Effector memory CD4-positive, alpha-beta T cell (primary cell): Measurements from ENCODE around the gene KCNIP4.

ENCODE experiments used
- DNase-seq, 3 donors: peaks; one replicate each; pipeline ENCODE4 v3.0.0-alpha.2; 2020
- H3K27ac ChIP-seq: 2 replicates; pipeline ENCODE4 v1.7.0; 2013; ENCODE audit warnings: mild to moderate bottlenecking, low read length, moderate library complexity; ENCODE audit not compliant: insufficient read depth, poor library complexity, severe bottlenecking
- H3K27me3 ChIP-seq: replicated peaks from 2 replicates; pipeline ENCODE4 v1.7.0; 2013; ENCODE audit warnings: mild to moderate bottlenecking, low read length; ENCODE audit not compliant: insufficient read depth, control insufficient read depth, poor library complexity, severe bottlenecking
- H3K36me3 ChIP-seq: 2 replicates; pipeline ENCODE4 v1.7.0; 2013; ENCODE audit warnings: mild to moderate bottlenecking, low read length, moderate library complexity; ENCODE audit not compliant: control insufficient read depth, insufficient read depth
- H3K4me1 ChIP-seq: 2 replicates; pipeline ENCODE4 v1.7.0; 2013; ENCODE audit warnings: low read length, mild to moderate bottlenecking; ENCODE audit not compliant: control insufficient read depth, insufficient read depth, poor library complexity, severe bottlenecking
- H3K4me3 ChIP-seq: 2 replicates; pipeline ENCODE4 v1.7.0; 2013; ENCODE audit warnings: low read length, low read depth, mild to moderate bottlenecking; ENCODE audit not compliant: insufficient read depth, poor library complexity, severe bottlenecking
- H3K9me3 ChIP-seq: 2 replicates; pipeline ENCODE4 v1.7.0; 2013; ENCODE audit warnings: mild to moderate bottlenecking, low read length, moderate library complexity; ENCODE audit not compliant: control insufficient read depth

KCNIP4 gene

DNA sequence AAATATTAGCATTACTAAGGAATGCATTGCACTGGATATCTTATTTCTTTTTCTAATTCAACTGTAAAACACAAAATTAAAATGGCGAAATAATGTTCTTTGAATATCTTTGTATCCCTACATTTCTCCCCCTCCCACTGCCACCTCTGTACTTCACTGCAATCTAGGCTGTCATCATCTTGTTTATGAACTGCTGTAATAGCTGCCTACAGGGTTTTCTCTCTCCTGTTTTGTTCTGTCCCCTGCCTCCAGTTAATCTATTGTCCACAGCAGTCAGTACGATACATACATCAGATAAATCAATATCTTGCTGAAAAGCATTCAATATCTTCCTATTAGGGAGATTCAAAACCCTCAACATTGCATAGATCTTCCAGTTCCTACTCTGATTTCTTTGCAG lies 528.4 kb downstream of the KCNIP4 start:
- no peaks in the 10 kb centered on the region for H3K27me3 ChIP-seq
- no peaks in the 10 kb centered on the region for H3K36me3 ChIP-seq
- H3K9me3 ChIP-seq: no peaks in the 10 kb centered on the region
- no peak overlapping the region for H3K27ac ChIP-seq
- H3K4me3 ChIP-seq: no peak overlapping the region
- no peaks in the 10 kb centered on the region for H3K4me1 ChIP-seq
- no peak for DNase-seq

DNA sequence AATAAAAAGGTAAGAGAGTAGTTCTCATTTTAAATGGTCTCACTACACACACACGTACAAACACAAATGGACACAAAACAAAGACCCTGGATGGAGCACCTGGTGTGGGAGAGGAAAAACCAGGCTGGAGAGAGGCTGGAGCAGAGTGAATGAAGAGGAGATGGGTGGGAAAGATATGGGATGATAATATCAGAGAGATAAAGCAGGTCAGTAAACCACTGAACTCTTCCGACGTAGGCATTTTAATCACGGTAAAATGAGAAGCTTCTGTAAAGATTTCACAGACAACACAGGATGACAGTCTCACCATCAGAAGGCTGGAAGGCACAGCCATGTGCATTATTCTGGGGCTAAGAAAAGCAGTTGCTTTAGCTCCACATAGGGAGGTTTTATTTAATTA lies 532.8 kb downstream of the KCNIP4 start:
- H3K27ac ChIP-seq: no peak overlapping the region
- no peaks in the 10 kb centered on the region for H3K36me3 ChIP-seq
- H3K9me3 ChIP-seq: no peaks in the 10 kb centered on the region
- no peak for DNase-seq
- H3K4me3 ChIP-seq: no peak overlapping the region
- no peaks in the 10 kb centered on the region for H3K27me3 ChIP-seq
- H3K4me1 ChIP-seq: no peaks in the 10 kb centered on the region

DNA sequence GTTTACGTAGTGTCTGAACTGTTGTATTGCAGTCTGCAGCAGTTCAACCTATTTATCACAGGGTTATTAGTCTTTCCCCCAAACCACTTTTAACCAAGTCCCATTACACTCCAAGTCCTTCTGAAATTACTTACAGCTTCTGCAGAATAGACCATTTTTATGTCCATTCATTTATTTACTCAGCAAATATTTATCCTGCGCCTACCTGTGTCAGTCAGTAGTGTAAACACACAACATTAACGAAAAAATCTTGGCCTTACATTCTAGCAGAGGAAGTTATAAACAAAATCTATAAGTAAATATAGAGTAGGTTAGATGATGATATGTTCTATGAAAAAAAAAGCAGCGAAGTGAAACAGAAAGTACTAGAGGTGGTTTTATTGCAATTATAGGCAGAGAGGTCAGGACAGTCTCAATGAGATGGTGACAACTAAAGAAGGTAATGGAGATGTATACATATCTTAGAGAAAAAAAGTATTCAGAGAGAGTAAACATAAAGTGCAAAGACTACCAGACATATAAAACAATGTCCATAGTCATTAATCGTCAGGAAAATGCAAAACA lies 534.7 kb downstream of the KCNIP4 start:
- Histone ChIP-seq H3K4me1 (no peaks in the 10 kb centered on the region), H3K27me3 (no peaks in the 10 kb centered on the region), H3K27ac (no peak overlapping the region), H3K4me3 (no peak overlapping the region), H3K9me3 (no peaks in the 10 kb centered on the region), H3K36me3 (no peaks in the 10 kb centered on the region)
- no peak for DNase-seq

DNA sequence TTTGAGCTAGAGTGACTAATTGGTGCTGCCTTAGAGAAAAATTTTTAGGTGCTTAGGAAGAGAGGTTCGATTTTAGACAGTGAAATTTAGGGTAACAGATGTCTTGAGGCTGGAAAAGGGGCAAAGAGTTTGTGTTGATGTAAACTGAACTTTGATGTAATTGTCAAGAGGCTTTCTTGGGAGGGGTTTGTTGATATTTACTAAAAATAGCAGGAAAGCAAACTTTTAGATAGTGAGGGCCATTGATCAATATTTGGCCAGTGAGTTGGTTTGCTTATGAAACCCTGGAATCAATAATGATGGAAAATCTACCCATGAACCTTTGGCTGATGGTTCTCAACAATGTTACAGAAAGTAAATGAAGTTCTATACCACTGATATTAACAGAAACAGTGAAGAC lies 537.5 kb downstream of the KCNIP4 start:
- Histone ChIP-seq H3K4me1 (no peaks in the 10 kb centered on the region), H3K9me3 (no peaks in the 10 kb centered on the region), H3K4me3 (no peak overlapping the region), H3K27me3 (no peaks in the 10 kb centered on the region), H3K36me3 (no peaks in the 10 kb centered on the region), H3K27ac (no peak overlapping the region)
- DNase-seq: no peak

DNA sequence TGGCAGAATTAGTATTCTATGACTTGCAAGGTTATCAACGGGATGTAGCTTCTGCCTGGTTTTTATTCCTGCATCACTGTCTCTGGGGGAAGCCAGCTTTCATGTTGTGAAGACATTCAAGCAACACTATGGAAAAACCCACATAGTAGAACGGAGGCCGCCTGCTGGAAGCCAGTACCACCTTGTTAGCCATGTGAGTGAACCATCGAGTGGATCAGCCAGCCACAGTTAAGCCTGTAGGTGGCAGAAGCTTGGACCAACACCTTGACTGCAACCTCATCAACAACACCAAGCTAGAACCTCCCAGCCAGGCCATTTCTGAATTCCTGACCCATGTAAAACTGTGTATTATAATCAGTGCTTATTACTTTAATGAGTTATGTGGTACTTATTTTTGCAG lies 538.2 kb downstream of the KCNIP4 start:
- Histone ChIP-seq H3K4me3 (no peak overlapping the region), H3K4me1 (no peaks in the 10 kb centered on the region), H3K9me3 (no peaks in the 10 kb centered on the region), H3K36me3 (no peaks in the 10 kb centered on the region), H3K27ac (no peak overlapping the region), H3K27me3 (no peaks in the 10 kb centered on the region)
- DNase-seq: no peak

DNA sequence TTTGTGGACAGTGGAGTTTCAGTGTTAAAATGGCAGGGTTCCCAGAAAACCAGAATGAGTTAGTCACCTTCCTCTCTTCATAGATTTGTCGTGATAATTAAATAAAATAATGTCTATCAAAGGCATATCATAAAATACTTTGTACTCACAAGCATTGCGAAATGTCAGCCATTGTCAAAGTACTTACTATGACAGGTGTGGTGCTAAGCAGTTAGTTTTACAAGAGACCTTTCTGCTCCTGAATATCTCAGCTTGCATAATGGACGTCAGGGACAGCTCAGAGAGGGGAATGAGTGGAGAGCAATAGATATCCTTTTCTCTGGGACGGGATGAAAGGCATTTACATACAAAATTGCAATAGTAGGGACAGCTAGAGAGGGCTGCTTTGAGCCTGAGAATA lies 560.9 kb downstream of the KCNIP4 start:
- Histone ChIP-seq H3K36me3 (no peaks in the 10 kb centered on the region), H3K27ac (no peak overlapping the region), H3K4me3 (no peak overlapping the region), H3K4me1 (no peaks in the 10 kb centered on the region), H3K9me3 (no peaks in the 10 kb centered on the region), H3K27me3 (no peaks in the 10 kb centered on the region)
- no peak for DNase-seq

DNA sequence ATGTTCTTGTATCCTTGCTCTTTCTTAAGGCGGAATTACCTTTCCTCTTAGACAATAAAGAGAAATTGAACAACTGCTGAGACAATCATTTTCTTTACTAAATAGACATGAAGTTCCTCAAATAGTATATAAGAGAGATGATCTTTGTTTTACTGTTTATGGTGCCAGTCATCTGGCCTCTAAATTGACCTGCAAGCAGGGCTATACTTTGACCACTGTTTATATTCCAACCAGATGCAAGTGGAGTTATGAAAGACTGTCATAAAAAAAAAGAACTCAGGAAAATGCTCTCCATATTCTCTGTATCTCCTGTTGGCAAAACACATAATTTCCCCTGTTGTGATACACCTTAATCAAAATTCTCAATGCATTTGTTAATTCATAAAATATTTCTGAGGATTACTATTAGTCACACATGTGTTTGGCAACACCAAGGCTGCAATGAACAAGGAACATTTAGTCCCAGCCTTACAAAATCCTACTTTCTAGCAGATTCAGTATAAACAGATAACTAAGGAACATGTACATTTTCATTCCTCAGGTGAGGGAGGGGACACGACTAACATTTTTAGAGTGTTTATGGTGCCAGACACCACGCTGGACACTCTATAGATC lies 562.3 kb downstream of the KCNIP4 start:
- no peak overlapping the region for H3K4me3 ChIP-seq

DNA sequence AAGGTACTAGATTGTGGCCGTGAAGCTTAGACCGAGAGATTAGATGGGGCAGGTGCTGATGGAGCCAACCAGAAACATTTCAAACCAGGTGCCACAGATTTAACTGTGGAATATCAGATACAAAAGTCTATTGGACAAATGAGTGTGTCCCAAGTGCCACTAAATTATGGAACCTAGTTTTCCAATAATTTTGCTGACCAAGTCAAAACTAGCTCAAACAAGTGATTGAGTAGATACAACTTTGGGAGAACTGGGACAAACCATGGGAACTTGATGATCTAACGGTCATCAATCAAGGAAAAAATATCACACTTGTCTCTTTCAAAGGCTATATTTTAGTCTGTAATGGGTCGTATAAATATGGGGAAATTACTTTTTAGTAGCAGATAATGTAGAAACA lies 562.9 kb downstream of the KCNIP4 start:
- Histone ChIP-seq H3K36me3 (no peaks in the 10 kb centered on the region), H3K27ac (no peak overlapping the region), H3K9me3 (no peaks in the 10 kb centered on the region), H3K4me1 (no peaks in the 10 kb centered on the region), H3K4me3 (no peak overlapping the region), H3K27me3 (no peaks in the 10 kb centered on the region)
- DNase-seq: no peak

More for the DNA sequence above, 562.3 kb downstream of the KCNIP4 start:
- no peaks in the 10 kb centered on the region for H3K27me3 ChIP-seq
- no peaks in the 10 kb centered on the region for H3K4me1 ChIP-seq
- no peaks in the 10 kb centered on the region for H3K36me3 ChIP-seq
- H3K9me3 ChIP-seq: no peaks in the 10 kb centered on the region
- H3K27ac ChIP-seq: no peak overlapping the region
- no peak for DNase-seq

DNA sequence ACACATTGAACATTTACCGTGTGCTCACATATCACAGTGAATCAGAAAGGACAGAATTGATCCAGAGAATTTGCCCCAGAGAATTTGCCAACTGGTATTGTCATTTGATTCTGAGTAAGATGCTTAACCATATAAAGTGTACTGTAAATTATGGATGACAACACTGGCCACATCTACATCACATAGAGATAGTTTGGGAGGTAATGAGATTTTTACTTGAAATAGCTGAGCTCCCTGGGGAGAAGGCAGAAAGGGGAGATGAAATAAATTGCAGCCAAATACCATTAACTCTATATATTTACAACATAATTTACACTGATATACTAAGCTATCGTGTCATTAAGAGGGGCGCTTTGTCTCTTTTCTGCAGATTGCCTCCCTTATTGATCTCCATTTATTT lies 564.0 kb downstream of the KCNIP4 start:
- no peak overlapping the region for H3K4me3 ChIP-seq
- DNase-seq: no peak
- H3K27ac ChIP-seq: no peak overlapping the region
- no peaks in the 10 kb centered on the region for H3K9me3 ChIP-seq
- H3K27me3 ChIP-seq: no peaks in the 10 kb centered on the region
- H3K36me3 ChIP-seq: no peaks in the 10 kb centered on the region
- H3K4me1 ChIP-seq: no peaks in the 10 kb centered on the region

DNA sequence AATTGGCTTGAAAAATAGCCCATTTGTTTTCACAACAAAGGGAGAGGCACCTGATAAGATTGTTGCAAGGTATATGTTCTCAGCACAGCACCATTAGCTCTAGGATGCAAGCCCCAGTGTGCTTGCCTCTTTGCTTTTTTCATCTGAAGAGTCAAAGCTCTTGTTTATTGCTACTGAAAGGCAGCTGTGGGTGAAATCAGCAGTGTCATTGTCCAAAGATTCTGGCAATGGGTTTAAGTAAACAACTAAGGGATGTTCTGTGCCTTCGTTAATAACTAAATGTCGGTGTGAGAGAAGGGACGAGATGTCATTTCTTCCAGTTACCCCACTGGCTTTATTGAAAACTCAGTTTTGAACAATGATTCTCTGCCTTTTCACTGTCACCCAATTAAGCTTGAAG lies 567.7 kb downstream of the KCNIP4 start:
- DNase-seq: no peak
- no peaks in the 10 kb centered on the region for H3K4me1 ChIP-seq
- H3K27ac ChIP-seq: no peak overlapping the region
- H3K27me3 ChIP-seq: no peaks in the 10 kb centered on the region
- H3K4me3 ChIP-seq: no peak overlapping the region
- no peaks in the 10 kb centered on the region for H3K36me3 ChIP-seq
- H3K9me3 ChIP-seq: no peaks in the 10 kb centered on the region
